GM06990 (cell line): ENCODE results near the gene FN1.

ENCODE experiments used
- DNase-seq: peaks from one replicate; pipeline ENCODE4 v3.0.0-alpha.2; 2011; ENCODE audit not compliant: insufficient read length; ENCODE audit errors: extremely low read depth
- H3K27me3 ChIP-seq: replicated peaks from 2 replicates; pipeline ENCODE4 v1.6.0; 2011; ENCODE audit warnings: low read length; ENCODE audit not compliant: control insufficient read depth, insufficient read depth
- H3K36me3 ChIP-seq: 2 replicates; pipeline ENCODE4 v1.5.1; 2011; ENCODE audit warnings: low read length; ENCODE audit not compliant: control insufficient read depth, insufficient read depth
- H3K4me3 ChIP-seq: replicated peaks from 2 replicates; pipeline ENCODE4 v1.5.1; 2011; ENCODE audit warnings: low read depth, mild to moderate bottlenecking, control low read depth, low read length
- CTCF ChIP-seq: IDR thresholded peaks from 2 replicates; pipeline ENCODE4 v1.5.1; 2011; ENCODE audit warnings: low read length, control low read depth, mild to moderate bottlenecking, inconsistent platforms; ENCODE audit not compliant: insufficient read depth, poor library complexity, severe bottlenecking

Gene FN1

GRCh38 chr2:215356948-215357461 lies 78.9 kb downstream of the FN1 start:
- no peak for DNase-seq
- Histone ChIP-seq H3K27me3 (no peaks in the 10 kb centered on the region), H3K36me3 (peaks cover 6% of the 10 kb centered on the region), H3K4me3 (no peak overlapping the region)
- TF ChIP-seq CTCF: no peak

GRCh38 chr2:215356334-215356947 lies 79.4 kb downstream of the FN1 start:
- Histone ChIP-seq H3K27me3 (no peaks in the 10 kb centered on the region), H3K36me3 (peaks cover 4% of the 10 kb centered on the region), H3K4me3 (no peak overlapping the region)
- no peak for TF ChIP-seq CTCF
- DNase-seq: no peak

- DNase-seq: no peak
- peaks cover 6% of the 10 kb centered on the region for H3K36me3 ChIP-seq
Measured at GRCh38 chr2:215355801-215356200, 80.1 kb downstream of the FN1 start.

GRCh38 chr2:215354771-215355695 lies 80.8 kb downstream of the FN1 start:
- Histone ChIP-seq H3K27me3 (no peaks in the 10 kb centered on the region), H3K36me3 (peaks cover 8% of the 10 kb centered on the region), H3K4me3 (no peak overlapping the region)
- DNase-seq: no peak
- TF ChIP-seq CTCF: no peak

More at GRCh38 chr2:215355801-215356200, 80.1 kb downstream of the FN1 start:
- Histone ChIP-seq H3K4me3 (no peak overlapping the region), H3K27me3 (no peaks in the 10 kb centered on the region)
- TF ChIP-seq CTCF: no peak

- no peak for DNase-seq
- H3K27me3 ChIP-seq: no peaks in the 10 kb centered on the region
- no peak overlapping the region for H3K4me3 ChIP-seq
- TF ChIP-seq CTCF: no peak
- H3K36me3 ChIP-seq: peaks cover 11% of the 10 kb centered on the region
Measured at GRCh38 chr2:215352602-215353001, 83.3 kb downstream of the FN1 start.
